ENCODE results near the gene CHD6. TPM values are rescaled to one million over a fixed set of nuclear protein-coding genes. Genes with fewer than 3 reads are reported as not detected.

The CHD6 gene
- total RNA-seq, 1 experiment from 2014 or later, result 20.9 TPM

GRCh38 chr20:41617059-41617901, 897 bp downstream of the CHD6 start:
- no peaks in the 10 kb centered on the region; the same call in 1 of the 2 replicates for H3K27me3 ChIP-seq (replicated peaks)
- peak overlapping the region; percentile 82 for H3K4me3 ChIP-seq
- DNase-seq (ENCODE audit: low read depth in 1 of 2, low spot score in 2 of 2), result peak; percentile 43 to 51
- H3K27ac ChIP-seq, result no peak overlapping the region
- no peaks in the 10 kb centered on the region for H3K36me3 ChIP-seq
- H3K4me1 ChIP-seq (replicated peaks), result peaks cover 9% of the 10 kb centered on the region; the same call in 1 of the 2 replicates
- no peaks in the 10 kb centered on the region for H3K9me3 ChIP-seq (replicated peaks)

GRCh38 chr20:41616228-41616627, 1.9 kb downstream of the CHD6 start:
- H3K4me3 ChIP-seq, result no peak overlapping the region
- H3K27ac ChIP-seq, result no peak overlapping the region
- H3K9me3 ChIP-seq (replicated peaks), result no peaks in the 10 kb centered on the region
- DNase-seq (ENCODE audit: low read depth in 1 of 2, low spot score in 2 of 2), result no peak
- peaks cover 9% of the 10 kb centered on the region; the same call in 1 of the 2 replicates for H3K4me1 ChIP-seq (replicated peaks)
- no peaks in the 10 kb centered on the region for H3K36me3 ChIP-seq
- H3K27me3 ChIP-seq (replicated peaks), result no peaks in the 10 kb centered on the region

DNA sequence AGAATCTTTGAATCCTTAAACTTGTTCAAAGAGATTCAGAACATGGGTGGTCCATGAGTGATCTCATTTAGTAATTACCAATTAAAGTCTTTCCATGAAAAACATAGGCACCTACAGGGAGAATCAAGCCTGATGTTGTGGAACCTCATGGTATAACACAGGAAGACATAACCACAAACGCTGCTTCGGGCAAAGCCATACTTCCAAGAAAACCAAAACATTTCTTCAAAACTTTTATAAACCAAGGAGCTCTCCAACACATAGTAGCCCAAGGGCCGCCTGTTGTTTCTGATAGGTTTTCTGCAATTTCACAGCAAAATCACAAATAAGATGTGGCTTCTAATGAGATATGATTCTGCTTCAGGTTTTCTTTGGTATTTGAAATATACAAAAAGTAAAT, 2.5 kb downstream of the CHD6 start:
- H3K27ac ChIP-seq, result no peak overlapping the region
- H3K4me3 ChIP-seq, result no peak overlapping the region
- no peaks in the 10 kb centered on the region for H3K36me3 ChIP-seq
- no peak for DNase-seq (ENCODE audit: low read depth in 1 of 2, low spot score in 2 of 2)
- H3K27me3 ChIP-seq (replicated peaks), result no peaks in the 10 kb centered on the region
- H3K9me3 ChIP-seq (replicated peaks), result no peaks in the 10 kb centered on the region
- peaks cover 9% of the 10 kb centered on the region; the same call in 1 of the 2 replicates for H3K4me1 ChIP-seq (replicated peaks)

DNA sequence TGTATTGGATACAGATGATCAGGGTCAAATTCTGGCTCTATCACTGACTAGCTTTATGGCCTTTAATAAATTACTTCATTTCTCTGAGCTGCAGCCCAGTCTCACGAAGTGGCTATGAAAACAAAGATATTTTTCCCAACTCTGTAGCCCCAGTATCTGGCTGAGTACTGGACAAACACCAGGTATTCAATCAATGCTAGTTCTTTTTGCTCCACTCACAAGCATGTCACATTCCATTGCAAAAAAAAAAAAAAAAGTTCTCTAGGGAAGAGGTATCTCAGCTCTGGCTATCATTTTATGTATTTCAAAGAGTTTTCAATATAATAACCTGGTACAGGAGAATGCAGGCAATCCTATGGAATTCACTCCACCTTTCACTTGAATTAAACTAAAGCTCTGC, 3.1 kb downstream of the CHD6 start:
- H3K27ac ChIP-seq, result no peak overlapping the region
- no peaks in the 10 kb centered on the region for H3K36me3 ChIP-seq
- no peak for DNase-seq (ENCODE audit: low read depth in 1 of 2, low spot score in 2 of 2)

GRCh38 chr20:41613321-41613720, 4.9 kb downstream of the CHD6 start:
- Histone ChIP-seq H3K27ac (no peak overlapping the region), H3K27me3 (replicated peaks) (no peaks in the 10 kb centered on the region), H3K36me3 (no peaks in the 10 kb centered on the region), H3K4me3 (no peak overlapping the region), H3K9me3 (replicated peaks) (no peaks in the 10 kb centered on the region), H3K4me1 (replicated peaks) (peaks cover 5% of the 10 kb centered on the region; the same call in 1 of the 2 replicates)
- DNase-seq (ENCODE audit: low read depth in 1 of 2, low spot score in 2 of 2), result no peak

More for the DNA sequence above, 3.1 kb downstream of the CHD6 start:
- Histone ChIP-seq H3K4me3 (no peak overlapping the region), H3K27me3 (replicated peaks) (no peaks in the 10 kb centered on the region), H3K4me1 (replicated peaks) (peaks cover 9% of the 10 kb centered on the region; the same call in 1 of the 2 replicates), H3K9me3 (replicated peaks) (no peaks in the 10 kb centered on the region)

DNA sequence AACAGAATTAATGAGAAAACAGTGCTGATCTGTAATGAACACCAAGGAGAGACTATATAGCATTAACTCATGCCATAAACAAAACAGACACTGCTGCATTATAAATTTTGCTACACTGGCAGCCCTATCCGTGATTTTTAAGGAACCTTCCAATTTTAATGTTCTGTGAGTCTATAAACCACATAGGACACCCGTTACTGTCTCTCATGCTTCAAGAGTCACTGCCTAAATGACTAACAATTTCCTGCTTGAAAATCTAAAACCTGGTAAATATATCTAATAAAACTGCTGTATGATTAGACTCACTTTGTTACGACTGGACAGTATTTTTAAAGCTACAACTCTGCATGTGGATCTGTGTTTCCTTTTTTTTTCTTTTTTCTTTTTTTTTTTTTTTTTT, 8.7 kb downstream of the CHD6 start:
- DNase-seq (ENCODE audit: low read depth in 1 of 2, low spot score in 2 of 2), result no peak
- H3K4me1 ChIP-seq (replicated peaks), result no peaks in the 10 kb centered on the region
- H3K36me3 ChIP-seq, result no peaks in the 10 kb centered on the region
- H3K4me3 ChIP-seq, result no peak overlapping the region
- H3K27me3 ChIP-seq (replicated peaks), result no peaks in the 10 kb centered on the region
- H3K9me3 ChIP-seq (replicated peaks), result no peaks in the 10 kb centered on the region
- no peak overlapping the region for H3K27ac ChIP-seq

DNA sequence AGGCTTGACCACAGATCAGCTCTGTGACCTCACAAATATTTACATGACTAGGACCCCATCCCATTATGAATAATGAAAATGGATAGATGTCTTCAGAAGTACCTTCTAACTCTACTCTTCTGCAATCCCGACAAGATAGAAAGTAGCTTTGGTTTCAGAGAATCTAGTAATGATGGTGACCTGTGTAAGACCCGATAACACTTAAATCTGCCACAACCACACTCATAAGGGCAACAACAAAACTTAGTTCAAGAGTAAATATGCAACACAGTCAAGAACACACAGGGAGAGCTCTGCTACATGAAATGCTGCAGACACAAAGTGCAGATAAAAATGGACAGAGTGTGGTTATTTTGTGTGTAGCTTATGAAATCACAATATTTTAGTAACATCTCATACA, 9.6 kb downstream of the CHD6 start:
- H3K27ac ChIP-seq, result no peak overlapping the region
- no peaks in the 10 kb centered on the region for H3K27me3 ChIP-seq (replicated peaks)
- no peaks in the 10 kb centered on the region for H3K9me3 ChIP-seq (replicated peaks)
- H3K4me3 ChIP-seq, result no peak overlapping the region
- no peak for DNase-seq (ENCODE audit: low read depth in 1 of 2, low spot score in 2 of 2)
- H3K4me1 ChIP-seq (replicated peaks), result no peaks in the 10 kb centered on the region
- no peaks in the 10 kb centered on the region for H3K36me3 ChIP-seq

- H3K9me3 ChIP-seq (replicated peaks), result no peaks in the 10 kb centered on the region
- H3K4me1 ChIP-seq (replicated peaks), result no peaks in the 10 kb centered on the region
- DNase-seq (ENCODE audit: low read depth in 1 of 2, low spot score in 2 of 2), result no peak
- no peaks in the 10 kb centered on the region for H3K27me3 ChIP-seq (replicated peaks)
- H3K4me3 ChIP-seq, result no peak overlapping the region
- no peak overlapping the region for H3K27ac ChIP-seq
- H3K36me3 ChIP-seq, result no peaks in the 10 kb centered on the region
These were observed 10.4 kb downstream of the CHD6 start for GRCh38 chr20:41607791-41608190.

DNA sequence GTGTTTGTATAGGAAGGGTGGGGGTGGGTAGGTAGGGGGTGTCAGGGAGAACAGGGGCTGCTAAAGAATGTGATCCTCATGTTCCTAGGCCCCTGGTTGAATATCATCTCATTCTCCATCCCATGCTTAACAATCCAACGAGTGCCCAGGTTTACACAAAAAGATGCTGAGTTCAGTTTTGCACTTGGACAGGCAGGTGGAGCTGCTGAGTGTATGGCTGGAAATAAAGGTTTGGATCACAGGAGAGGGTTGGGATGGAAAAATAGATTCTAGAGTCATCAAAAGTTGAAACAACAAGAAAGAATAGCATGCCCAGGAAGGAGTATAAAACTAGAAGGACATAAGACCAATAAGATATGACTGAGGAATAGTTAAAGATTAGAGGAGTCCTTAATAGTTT, 14.2 kb downstream of the CHD6 start:
- DNase-seq (ENCODE audit: low read depth in 1 of 2, low spot score in 2 of 2), result no peak
- Histone ChIP-seq H3K27me3 (replicated peaks) (no peaks in the 10 kb centered on the region), H3K36me3 (no peaks in the 10 kb centered on the region), H3K27ac (no peak overlapping the region), H3K9me3 (replicated peaks) (peaks cover 12% of the 10 kb centered on the region), H3K4me3 (no peak overlapping the region), H3K4me1 (replicated peaks) (no peaks in the 10 kb centered on the region)

DNA sequence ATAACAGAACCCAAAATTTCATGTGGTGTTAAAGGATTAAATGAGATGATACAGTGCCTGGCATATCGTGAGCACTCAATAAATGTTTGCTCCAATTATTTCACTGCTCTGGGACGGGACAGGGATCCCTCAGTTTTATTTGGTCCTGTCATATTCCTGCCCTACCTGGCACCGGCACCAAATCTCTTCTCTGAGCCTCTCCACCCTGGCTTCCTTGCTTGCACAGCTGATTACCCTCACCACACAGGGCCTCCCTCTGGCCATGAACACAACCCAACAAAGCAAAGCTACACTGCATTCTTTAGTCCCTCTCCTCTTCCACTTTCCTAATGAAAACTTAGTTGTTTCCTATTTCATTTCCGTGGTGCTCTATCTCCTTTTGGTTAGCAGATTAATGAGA, 16.4 kb downstream of the CHD6 start:
- H3K27me3 ChIP-seq (replicated peaks), result no peaks in the 10 kb centered on the region
- H3K4me3 ChIP-seq, result no peak overlapping the region
- H3K27ac ChIP-seq, result no peak overlapping the region
- no peak for DNase-seq (ENCODE audit: low read depth in 1 of 2, low spot score in 2 of 2)
- no peaks in the 10 kb centered on the region for H3K4me1 ChIP-seq (replicated peaks)
- H3K36me3 ChIP-seq, result no peaks in the 10 kb centered on the region
- peaks cover 26% of the 10 kb centered on the region for H3K9me3 ChIP-seq (replicated peaks)

DNA sequence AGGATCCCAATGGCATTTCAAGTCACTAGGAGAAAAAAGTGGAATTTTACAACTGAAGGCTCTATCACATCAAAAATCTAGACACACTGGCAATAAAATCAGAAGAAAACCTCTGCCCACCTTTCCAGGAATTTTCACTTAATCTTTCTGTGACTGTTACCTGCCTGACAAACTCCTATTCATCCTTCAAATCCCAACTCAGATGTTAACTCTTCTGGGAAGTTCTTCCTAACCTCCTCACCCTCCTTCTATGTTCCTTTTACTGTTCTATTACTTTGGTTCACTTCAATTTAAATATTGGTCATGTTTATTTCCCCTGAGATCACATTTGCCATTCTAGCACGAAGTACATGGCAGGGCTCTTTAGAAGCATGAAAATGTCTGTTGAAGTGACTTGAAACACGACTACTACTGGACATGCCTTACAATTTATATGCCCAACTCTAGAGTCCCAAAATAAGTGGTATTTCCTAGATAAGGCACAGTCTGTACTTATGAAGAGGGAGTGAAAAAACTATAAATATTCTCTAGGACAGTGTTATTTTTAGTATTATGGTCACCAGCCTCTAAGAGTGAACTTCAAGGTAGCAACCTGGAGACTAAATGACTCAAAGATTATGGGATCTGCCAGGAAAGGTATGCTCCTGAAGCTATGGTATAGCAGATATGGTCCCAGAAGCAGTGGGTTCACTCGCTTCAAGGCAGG, 17.1 kb downstream of the CHD6 start:
- H3K9me3 ChIP-seq (replicated peaks), result peaks cover 26% of the 10 kb centered on the region
- H3K4me3 ChIP-seq, result no peak overlapping the region
- DNase-seq (ENCODE audit: low read depth in 1 of 2, low spot score in 2 of 2), result no peak
- no peak overlapping the region for H3K27ac ChIP-seq
- H3K36me3 ChIP-seq, result no peaks in the 10 kb centered on the region
- H3K27me3 ChIP-seq (replicated peaks), result no peaks in the 10 kb centered on the region
- H3K4me1 ChIP-seq (replicated peaks), result no peaks in the 10 kb centered on the region

- H3K27ac ChIP-seq, result no peak overlapping the region
- peaks cover under 1% of the 10 kb centered on the region; the same call in 1 of the 2 replicates for H3K36me3 ChIP-seq
- peaks cover 26% of the 10 kb centered on the region for H3K9me3 ChIP-seq (replicated peaks)
- H3K4me1 ChIP-seq (replicated peaks), result no peaks in the 10 kb centered on the region
- no peak for DNase-seq (ENCODE audit: low read depth in 1 of 2, low spot score in 2 of 2)
- no peaks in the 10 kb centered on the region for H3K27me3 ChIP-seq (replicated peaks)
- no peak overlapping the region for H3K4me3 ChIP-seq
These were observed 18.5 kb downstream of the CHD6 start for GRCh38 chr20:41599699-41600104.

GRCh38 chr20:41598719-41599118, 19.5 kb downstream of the CHD6 start:
- no peak overlapping the region for H3K4me3 ChIP-seq
- peaks cover 4% of the 10 kb centered on the region; the same call in 1 of the 2 replicates for H3K36me3 ChIP-seq
- H3K9me3 ChIP-seq (replicated peaks), result peaks cover 26% of the 10 kb centered on the region
- no peak for DNase-seq (ENCODE audit: low read depth in 1 of 2, low spot score in 2 of 2)
- H3K27me3 ChIP-seq (replicated peaks), result no peaks in the 10 kb centered on the region
- no peaks in the 10 kb centered on the region for H3K4me1 ChIP-seq (replicated peaks)
- H3K27ac ChIP-seq, result no peak overlapping the region

Measured in SJSA1 (cell line).